HG03135 (cell line): ENCODE measurements around the gene DSG2.

Source experiments
- ATAC-seq: cut with Tn5 transposase; IDR thresholded peaks from one replicate; pipeline ENCODE4 v1.9.1; 2021; ENCODE audit warnings: mild to moderate bottlenecking, moderate library complexity; ENCODE audit not compliant: unreplicated experiment

DSG2 gene

GRCh38 chr18:31583185-31583854 lies 85.3 kb downstream of the DSG2 start:
- ATAC-seq, result no peak

DNA sequence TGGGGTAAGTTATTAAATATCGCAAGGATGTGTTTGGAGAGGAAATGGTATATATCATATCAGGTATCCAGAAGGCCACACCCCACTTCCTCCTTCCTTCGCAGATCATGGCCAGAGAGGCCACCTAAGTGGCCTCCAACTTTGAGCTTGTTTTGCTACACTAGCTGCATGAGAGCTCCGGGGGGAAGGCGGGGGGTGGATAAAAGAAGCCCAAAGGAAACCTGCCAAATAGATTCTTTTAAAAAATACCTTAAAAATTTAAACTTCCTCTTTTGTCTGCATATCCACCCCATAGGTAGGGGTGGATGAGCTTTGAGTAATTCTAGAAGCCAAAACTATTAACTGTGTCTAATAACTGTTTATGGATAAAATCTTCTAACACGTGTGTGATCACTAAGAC lies 88.0 kb downstream of the DSG2 start:
- ATAC-seq, result no peak

DNA sequence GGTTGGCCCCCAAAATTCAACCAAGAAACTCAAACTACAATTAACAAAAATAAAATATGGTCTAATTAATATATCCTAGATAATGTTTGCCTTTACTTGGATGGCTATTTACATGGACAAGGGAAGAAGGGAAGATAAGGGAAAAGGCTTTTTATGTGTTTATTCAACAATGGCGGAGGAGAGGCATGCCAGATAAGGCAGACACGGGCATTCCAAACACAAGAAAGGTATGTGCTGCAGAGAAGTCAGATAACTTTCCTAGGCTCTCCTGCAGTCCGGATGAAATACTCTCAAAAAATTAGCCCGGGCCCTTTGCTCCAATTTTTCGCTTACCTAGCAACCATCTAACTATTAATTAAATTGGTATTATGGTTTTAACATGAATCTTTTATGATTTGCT lies 88.6 kb downstream of the DSG2 start:
- ATAC-seq, result no peak

DNA sequence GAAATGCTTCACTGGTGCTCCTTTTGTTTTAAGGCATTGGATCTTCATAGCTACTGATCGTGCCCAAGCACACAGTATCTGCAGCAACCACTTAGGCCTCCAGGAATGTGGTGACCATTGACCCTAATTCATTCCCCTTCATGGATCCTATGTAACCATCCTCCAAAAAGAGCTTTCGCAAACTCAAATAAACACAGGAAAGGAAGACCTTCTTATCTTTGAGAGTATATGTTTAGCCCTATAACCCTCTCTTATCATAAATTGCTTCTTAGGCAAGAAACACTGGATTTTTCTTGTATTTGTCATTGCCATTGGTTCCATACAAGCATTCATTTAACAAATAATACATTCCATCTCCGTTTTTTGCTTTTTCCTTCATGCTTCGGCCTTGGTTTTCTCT lies 89.6 kb downstream of the DSG2 start:
- ATAC-seq, result no peak

DNA sequence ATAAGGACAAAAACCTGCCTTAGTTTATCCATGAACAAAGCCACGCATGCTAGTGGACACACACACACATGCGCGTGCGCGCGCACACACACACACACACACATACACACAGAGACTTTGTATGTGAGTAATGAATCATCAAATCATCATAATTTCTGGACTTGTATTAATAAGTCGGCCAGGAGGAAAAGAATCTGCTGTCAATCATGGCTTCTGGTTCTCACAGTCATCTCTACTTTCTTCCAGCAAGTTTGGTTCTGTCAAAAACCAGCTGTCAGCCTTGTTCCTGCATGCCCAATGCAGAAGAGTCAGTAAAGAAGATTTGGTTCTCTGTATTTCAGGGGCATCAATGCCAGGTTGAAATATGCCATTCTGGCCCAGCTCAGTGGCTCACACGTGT lies 92.6 kb downstream of the DSG2 start:
- ATAC-seq, result no peak

GRCh38 chr18:31591113-31591512 lies 93.1 kb downstream of the DSG2 start:
- no peak for ATAC-seq

- ATAC-seq, result no peak
Observed at GRCh38 chr18:31591628-31592027, 93.7 kb downstream of the DSG2 start, which contains the start of gene TTR. TTR (plus strand) TSS chr18:31591877; CDS start chr18:31591903, 26 bp downstream.

DNA sequence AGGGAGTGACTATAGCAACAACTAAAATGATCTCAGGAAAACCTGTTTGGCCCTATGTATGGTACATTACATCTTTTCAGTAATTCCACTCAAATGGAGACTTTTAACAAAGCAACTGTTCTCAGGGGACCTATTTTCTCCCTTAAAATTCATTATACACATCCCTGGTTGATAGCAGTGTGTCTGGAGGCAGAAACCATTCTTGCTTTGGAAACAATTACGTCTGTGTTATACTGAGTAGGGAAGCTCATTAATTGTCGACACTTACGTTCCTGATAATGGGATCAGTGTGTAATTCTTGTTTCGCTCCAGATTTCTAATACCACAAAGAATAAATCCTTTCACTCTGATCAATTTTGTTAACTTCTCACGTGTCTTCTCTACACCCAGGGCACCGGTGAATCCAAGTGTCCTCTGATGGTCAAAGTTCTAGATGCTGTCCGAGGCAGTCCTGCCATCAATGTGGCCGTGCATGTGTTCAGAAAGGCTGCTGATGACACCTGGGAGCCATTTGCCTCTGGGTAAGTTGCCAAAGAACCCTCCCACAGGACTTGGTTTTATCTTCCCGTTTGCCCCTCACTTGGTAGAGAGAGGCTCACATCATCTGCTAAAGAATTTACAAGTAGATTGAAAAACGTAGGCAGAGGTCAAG lies 94.7 kb downstream of the DSG2 start:
- no peak for ATAC-seq

DNA sequence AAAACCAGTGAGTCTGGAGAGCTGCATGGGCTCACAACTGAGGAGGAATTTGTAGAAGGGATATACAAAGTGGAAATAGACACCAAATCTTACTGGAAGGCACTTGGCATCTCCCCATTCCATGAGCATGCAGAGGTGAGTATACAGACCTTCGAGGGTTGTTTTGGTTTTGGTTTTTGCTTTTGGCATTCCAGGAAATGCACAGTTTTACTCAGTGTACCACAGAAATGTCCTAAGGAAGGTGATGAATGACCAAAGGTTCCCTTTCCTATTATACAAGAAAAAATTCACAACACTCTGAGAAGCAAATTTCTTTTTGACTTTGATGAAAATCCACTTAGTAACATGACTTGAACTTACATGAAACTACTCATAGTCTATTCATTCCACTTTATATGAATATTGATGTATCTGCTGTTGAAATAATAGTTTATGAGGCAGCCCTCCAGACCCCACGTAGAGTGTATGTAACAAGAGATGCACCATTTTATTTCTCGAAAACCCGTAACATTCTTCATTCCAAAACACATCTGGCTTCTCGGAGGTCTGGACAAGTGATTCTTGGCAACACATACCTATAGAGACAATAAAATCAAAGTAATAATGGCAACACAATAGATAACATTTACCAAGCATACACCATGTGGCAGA lies 97.3 kb downstream of the DSG2 start:
- ATAC-seq, result no peak

GRCh38 chr18:31596081-31596872 lies 98.3 kb downstream of the DSG2 start:
- no peak for ATAC-seq

DNA sequence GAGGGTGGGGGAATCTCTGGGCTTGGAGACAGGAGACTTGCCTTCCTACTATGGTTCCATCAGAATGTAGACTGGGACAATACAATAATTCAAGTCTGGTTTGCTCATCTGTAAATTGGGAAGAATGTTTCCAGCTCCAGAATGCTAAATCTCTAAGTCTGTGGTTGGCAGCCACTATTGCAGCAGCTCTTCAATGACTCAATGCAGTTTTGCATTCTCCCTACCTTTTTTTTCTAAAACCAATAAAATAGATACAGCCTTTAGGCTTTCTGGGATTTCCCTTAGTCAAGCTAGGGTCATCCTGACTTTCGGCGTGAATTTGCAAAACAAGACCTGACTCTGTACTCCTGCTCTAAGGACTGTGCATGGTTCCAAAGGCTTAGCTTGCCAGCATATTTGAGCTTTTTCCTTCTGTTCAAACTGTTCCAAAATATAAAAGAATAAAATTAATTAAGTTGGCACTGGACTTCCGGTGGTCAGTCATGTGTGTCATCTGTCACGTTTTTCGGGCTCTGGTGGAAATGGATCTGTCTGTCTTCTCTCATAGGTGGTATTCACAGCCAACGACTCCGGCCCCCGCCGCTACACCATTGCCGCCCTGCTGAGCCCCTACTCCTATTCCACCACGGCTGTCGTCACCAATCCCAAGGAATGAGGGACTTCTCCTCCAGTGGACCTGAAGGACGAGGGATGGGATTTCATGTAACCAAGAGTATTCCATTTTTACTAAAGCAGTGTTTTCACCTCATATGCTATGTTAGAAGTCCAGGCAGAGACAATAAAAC lies 100.2 kb downstream of the DSG2 start:
- no peak for ATAC-seq
